HG02798 (cell line): ENCODE results near the gene ZNF41.
A peak's percentile ranks its signal among the peaks of the same experiment; 100 is the strongest.
"Not testable (repeated sequence)": the region's sequence is repeated elsewhere in the genome, so short reads cannot be mapped to it uniquely, and the experiment has no call there.

Experiments
- ATAC-seq: cut with Tn5 transposase; IDR thresholded peaks from one replicate; pipeline ENCODE4 v1.9.1; 2021; ENCODE audit warnings: mild to moderate bottlenecking; ENCODE audit not compliant: unreplicated experiment, poor library complexity

Gene ZNF41

GRCh38 chrX:47482512-47483305 is at the start of gene ZNF41:
ZNF41 (minus strand) TSS chrX:47483222; CDS start chrX:47467481, 15,741 bp downstream.
- peak; percentile 95 for ATAC-seq

- ATAC-seq, result no peak
Observed at GRCh38 chrX:47530049-47530448, 47.0 kb upstream of the ZNF41 start.

- no peak for ATAC-seq
Observed at GRCh38 chrX:47529548-47529947, 46.5 kb upstream of the ZNF41 start.

GRCh38 chrX:47523713-47524166 is 40.7 kb upstream of the ZNF41 start:
- ATAC-seq, result no peak

- ATAC-seq, result peak; percentile 96
Observed at GRCh38 chrX:47523297-47523696, 40.3 kb upstream of the ZNF41 start.

GRCh38 chrX:47518144-47518543 is 35.1 kb upstream of the ZNF41 start:
- ATAC-seq, result no peak

GRCh38 chrX:47515941-47516665 is 33.1 kb upstream of the ZNF41 start:
- no peak for ATAC-seq

GRCh38 chrX:47514533-47515235 is 31.7 kb upstream of the ZNF41 start:
- ATAC-seq, result no peak

GRCh38 chrX:47513034-47513965 is 30.3 kb upstream of the ZNF41 start:
- peak; percentile 61 for ATAC-seq

GRCh38 chrX:47512383-47512782 is 29.4 kb upstream of the ZNF41 start:
- not testable (repeated sequence) for ATAC-seq

- ATAC-seq, result no peak
Observed at GRCh38 chrX:47507153-47507867, 24.3 kb upstream of the ZNF41 start.

- ATAC-seq, result no peak
Observed at GRCh38 chrX:47503151-47503550, 20.1 kb upstream of the ZNF41 start.

GRCh38 chrX:47502316-47503125 is 19.5 kb upstream of the ZNF41 start:
- no peak for ATAC-seq

GRCh38 chrX:47501226-47502074 is 18.4 kb upstream of the ZNF41 start:
- no peak for ATAC-seq

GRCh38 chrX:47500554-47500953 is 17.5 kb upstream of the ZNF41 start:
- no peak for ATAC-seq

- no peak for ATAC-seq
Observed at GRCh38 chrX:47499293-47499692, 16.3 kb upstream of the ZNF41 start.

GRCh38 chrX:47498411-47498810 is 15.4 kb upstream of the ZNF41 start:
- no peak for ATAC-seq
